BLaER1 treated with 17β-estradiol and CSF1 and Interleukin-3, amounts not matched to agents 10 nM and 100 nM (cell line): Measurements from ENCODE around the gene TMCO1.

Experiments
- H3K27ac ChIP-seq, 11 experiments: shearing (Covaris generic); formaldehyde crosslinking; 2 replicates each; pipeline ENCODE4 v1.8.1; 2022
- H3K27me3 ChIP-seq, 11 experiments: shearing (Covaris generic); formaldehyde crosslinking; 2 replicates each; pipeline ENCODE4 v1.8.1; 2022
- H3K36me3 ChIP-seq, 11 experiments: shearing (Covaris generic); formaldehyde crosslinking; 2 replicates each; pipeline ENCODE4 v1.8.1; 2022
- H3K4me1 ChIP-seq, 10 experiments: shearing (Covaris generic); formaldehyde crosslinking; 2 replicates each; pipeline ENCODE4 v1.8.1; 2022
- H3K4me2 ChIP-seq, 11 experiments: shearing (Covaris generic); formaldehyde crosslinking; 2 replicates each; pipeline ENCODE4 v1.8.1; 2022
- H3K4me3 ChIP-seq, 10 experiments: shearing (Covaris generic); formaldehyde crosslinking; 2 replicates each; pipeline ENCODE4 v1.8.1; 2022
- H3K9ac ChIP-seq, 11 experiments: shearing (Covaris generic); formaldehyde crosslinking; 2 replicates each; pipeline ENCODE4 v1.8.1; 2022
- H3K9me3 ChIP-seq, 11 experiments: shearing (Covaris generic); formaldehyde crosslinking; replicated peaks in 1 of 11; 2 replicates each; pipeline ENCODE4 v1.8.1; 2022
- H4K20me1 ChIP-seq, 11 experiments: shearing (Covaris generic); formaldehyde crosslinking; 2 replicates each; pipeline ENCODE4 v1.8.1; 2022
- Cebpa-rat ChIP-seq, 11 experiments: shearing (Covaris generic); IDR thresholded peaks; 2 replicates each; pipeline ENCODE4 v1.8.1; 2022

The TMCO1 gene

GRCh38 chr1:165698761-165699052 lies 70.0 kb downstream of the TMCO1 start:
- Histone ChIP-seq H3K36me3 (peaks cover 9 to 19% (median 13%) of the 10 kb centered on the region in 11 experiments), H3K4me2 (peak overlapping the region; percentile 70 to 92 (median 83)), H3K27me3 (no peaks in the 10 kb centered on the region), H3K9ac (peak overlapping the region; percentile 84 to 97 (median 93); a peak in 21 of 22 replicates), H3K9me3 (peaks cover 0 to 11% (median 9%) of the 10 kb centered on the region in 11 experiments; a peak in 12 of 22 replicates), H4K20me1 (peaks cover 0 to 32% (median 17%) of the 10 kb centered on the region in 11 experiments; a peak in 15 of 22 replicates), H3K27ac (peak overlapping the region in 10 of 11 experiments; percentile 84 to 96 (median 95); a peak in 19 of 22 replicates), H3K4me3 (peak overlapping the region; percentile 68 to 84 (median 77)), H3K4me1 (peaks cover 25 to 50% (median 41%) of the 10 kb centered on the region in 10 experiments)
- no peak for TF ChIP-seq Cebpa-rat (IDR thresholded peaks at IDR 0.05)

DNA sequence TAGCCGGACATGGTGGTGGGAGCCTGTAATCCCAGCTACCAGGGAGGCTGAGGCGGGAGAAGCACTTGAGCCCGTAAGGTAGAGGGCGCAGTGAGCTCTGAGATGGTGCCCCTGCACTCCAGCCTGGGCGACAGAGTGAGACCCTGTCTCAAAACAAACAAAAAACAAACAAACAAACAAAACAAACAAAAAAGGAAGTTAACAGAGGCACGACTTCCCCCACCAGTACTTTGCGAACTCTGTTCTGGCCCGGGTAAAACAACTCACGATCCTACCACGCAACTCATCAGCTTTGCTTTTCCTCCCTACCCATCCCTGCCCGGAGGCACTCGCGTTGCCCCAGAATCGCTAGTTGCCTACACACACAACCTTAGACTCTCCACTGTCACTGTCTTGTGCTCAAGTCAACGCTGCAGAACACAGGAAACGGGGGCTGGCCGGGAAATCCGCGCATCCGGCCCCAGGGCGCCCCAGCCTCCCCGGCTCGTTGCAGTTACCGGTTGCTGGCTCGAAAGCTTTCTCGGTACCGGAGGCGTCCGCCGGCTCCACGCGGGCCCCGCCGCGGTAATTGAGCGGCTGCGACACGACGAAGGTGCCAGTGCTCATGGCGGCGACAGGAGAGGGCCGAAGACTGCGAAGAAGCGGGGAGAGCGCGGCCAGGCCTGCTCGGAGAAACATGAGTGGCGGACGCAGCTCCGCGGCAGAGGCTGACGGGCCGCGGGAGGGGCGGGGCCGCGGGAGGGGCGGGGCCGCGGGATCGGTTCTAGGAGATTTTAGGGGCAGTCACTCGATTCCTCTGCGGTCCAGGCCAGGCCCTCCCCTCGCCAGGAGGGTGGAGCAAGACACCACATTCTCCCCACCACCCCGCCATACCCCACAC lies 70.5 kb downstream of the TMCO1 start, which contains the start of gene ALDH9A1:
Gene ALDH9A1 (minus strand): TSS at position 682 of the 880 bp plus-strand sequence. CDS start 4 bp downstream, at position 678.
- Histone ChIP-seq H3K27ac (peak within 1 kb of the TSS; percentile 81 to 96 (median 95)), H3K4me3 (peak within 1 kb of the TSS; percentile 68 to 84 (median 77)), H3K36me3 (peaks cover 9 to 19% (median 13%) of the 10 kb centered on the region in 11 experiments), H3K27me3 (no peaks in the 10 kb centered on the region), H4K20me1 (peaks cover 0 to 32% (median 17%) of the 10 kb centered on the region in 11 experiments; a peak in 15 of 22 replicates), H3K4me2 (peak within 1 kb of the TSS; percentile 70 to 92 (median 85)), H3K9me3 (peaks cover 0 to 11% (median 9%) of the 10 kb centered on the region in 11 experiments; a peak in 12 of 22 replicates), H3K9ac (peak within 1 kb of the TSS; percentile 84 to 97 (median 93)), H3K4me1 (peaks cover 25 to 50% (median 41%) of the 10 kb centered on the region in 10 experiments)
- TF ChIP-seq Cebpa-rat (IDR thresholded peaks at IDR 0.05): no peak

DNA sequence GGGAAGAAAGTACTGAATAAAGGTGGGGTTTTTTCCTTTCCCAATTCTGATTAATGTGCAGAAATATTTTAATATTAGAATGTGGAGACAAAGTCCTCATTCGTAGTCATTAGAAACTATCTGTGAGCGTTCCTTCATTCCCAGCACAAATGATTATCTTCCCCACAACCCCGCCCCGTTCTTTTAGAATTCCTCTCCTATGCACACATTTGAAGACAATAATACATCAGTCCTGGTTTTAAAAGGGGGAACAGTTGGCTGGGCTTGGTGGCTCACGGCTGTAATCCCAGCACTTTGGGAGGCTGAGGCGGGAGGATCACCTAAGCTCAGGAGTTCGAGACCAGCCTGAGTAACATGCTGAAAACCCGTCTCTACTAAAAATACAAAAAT lies 71.2 kb downstream of the TMCO1 start:
- TF ChIP-seq Cebpa-rat (IDR thresholded peaks at IDR 0.05): no peak
- no peaks in the 10 kb centered on the region for H3K27me3 ChIP-seq
- peaks cover 0 to 11% (median 9%) of the 10 kb centered on the region in 11 experiments; a peak in 12 of 22 replicates for H3K9me3 ChIP-seq
- H3K36me3 ChIP-seq: peaks cover 9 to 19% (median 13%) of the 10 kb centered on the region in 11 experiments
- H3K4me3 ChIP-seq: peak overlapping the region; percentile 68 to 84 (median 77)
- H4K20me1 ChIP-seq: peaks cover 0 to 32% (median 17%) of the 10 kb centered on the region in 11 experiments; a peak in 15 of 22 replicates
- peak overlapping the region; percentile 70 to 92 (median 78) for H3K4me2 ChIP-seq
- peak overlapping the region; percentile 81 to 96 (median 95) for H3K27ac ChIP-seq
- peaks cover 25 to 48% (median 41%) of the 10 kb centered on the region in 10 experiments for H3K4me1 ChIP-seq
- H3K9ac ChIP-seq: peak overlapping the region; percentile 84 to 97 (median 93)

DNA sequence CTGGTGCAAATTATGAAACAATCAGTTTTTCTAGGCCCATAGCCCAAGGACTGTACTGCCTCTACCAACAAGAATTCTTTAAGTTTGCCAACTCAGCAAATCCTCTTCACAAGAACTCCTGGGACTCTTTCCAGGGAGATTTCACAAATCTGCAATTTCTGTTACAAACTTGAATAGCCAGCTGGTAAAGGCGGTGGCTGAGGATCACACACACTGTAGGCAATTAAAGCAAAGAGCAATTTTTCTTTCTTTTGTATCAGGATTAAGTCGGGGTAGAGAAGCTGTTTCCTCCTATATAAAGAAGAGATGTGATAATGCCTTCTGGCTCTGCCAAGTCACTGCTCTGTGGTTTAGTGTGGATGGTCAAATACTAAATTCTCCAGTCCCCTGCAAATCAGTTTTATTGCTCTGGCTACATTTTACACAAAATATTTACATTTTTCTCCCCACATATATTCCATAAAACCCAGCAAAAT lies 72.0 kb downstream of the TMCO1 start:
- peak overlapping the region in 8 of 11 experiments; percentile 11 to 96 (median 92); a peak in 9 of 22 replicates for H3K27ac ChIP-seq
- no peaks in the 10 kb centered on the region for H3K27me3 ChIP-seq
- H3K9ac ChIP-seq: peak overlapping the region in 10 of 11 experiments; percentile 16 to 97 (median 91); a peak in 16 of 22 replicates
- H3K4me1 ChIP-seq: peaks cover 25 to 40% (median 33%) of the 10 kb centered on the region in 10 experiments
- H3K9me3 ChIP-seq: peaks cover 0 to 11% (median 9%) of the 10 kb centered on the region in 11 experiments; a peak in 12 of 22 replicates
- peak overlapping the region; percentile 70 to 92 (median 78) for H3K4me2 ChIP-seq
- H4K20me1 ChIP-seq: peaks cover 0 to 34% (median 22%) of the 10 kb centered on the region in 11 experiments; a peak in 15 of 22 replicates
- no peak for TF ChIP-seq Cebpa-rat (IDR thresholded peaks at IDR 0.05)
- H3K36me3 ChIP-seq: peaks cover 9 to 21% (median 13%) of the 10 kb centered on the region in 11 experiments
- peak overlapping the region; percentile 68 to 84 (median 77); a peak in 19 of 20 replicates for H3K4me3 ChIP-seq

DNA sequence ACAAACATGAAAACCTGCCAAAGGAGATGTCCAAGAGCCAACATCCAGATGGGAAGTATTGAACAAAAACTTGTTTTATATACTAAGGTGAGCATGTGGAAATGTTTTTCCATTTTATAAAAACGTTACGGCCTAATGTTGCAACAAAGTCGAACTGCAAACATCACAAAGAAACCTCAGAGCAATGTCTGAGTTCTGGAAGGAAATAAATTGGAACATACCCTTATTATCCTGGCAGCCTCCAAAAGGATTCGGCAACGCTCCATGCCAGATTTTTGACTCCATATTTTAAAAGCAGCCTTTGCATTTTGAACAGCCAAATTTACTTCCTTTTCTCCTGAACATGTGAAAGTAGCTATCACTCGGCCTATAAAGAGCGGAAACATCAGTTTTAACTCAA lies 73.6 kb downstream of the TMCO1 start:
- no peak overlapping the region for H3K4me3 ChIP-seq
- peaks cover 0 to 47% (median 29%) of the 10 kb centered on the region in 11 experiments; a peak in 15 of 22 replicates for H4K20me1 ChIP-seq
- no peak for TF ChIP-seq Cebpa-rat (IDR thresholded peaks at IDR 0.05)
- peaks cover 25 to 36% (median 30%) of the 10 kb centered on the region in 10 experiments for H3K4me1 ChIP-seq
- no peaks in the 10 kb centered on the region for H3K27me3 ChIP-seq
- no peak overlapping the region for H3K9ac ChIP-seq
- H3K27ac ChIP-seq: no peak overlapping the region
- H3K36me3 ChIP-seq: peaks cover 11 to 37% (median 25%) of the 10 kb centered on the region in 11 experiments
- H3K9me3 ChIP-seq: peaks cover 0 to 11% (median 9%) of the 10 kb centered on the region in 11 experiments; a peak in 12 of 22 replicates
- peak overlapping the region in 1 of 11 experiments; percentile 92; a peak in 1 of 22 replicates for H3K4me2 ChIP-seq

GRCh38 chr1:165688046-165688445 lies 80.6 kb downstream of the TMCO1 start:
- Histone ChIP-seq H3K9ac (no peak overlapping the region), H3K4me3 (no peak overlapping the region), H4K20me1 (peaks cover 0 to 62% (median 18%) of the 10 kb centered on the region in 11 experiments; a peak in 15 of 22 replicates), H3K4me2 (no peak overlapping the region), H3K27me3 (no peaks in the 10 kb centered on the region), H3K4me1 (peaks cover 0 to 19% (median 8%) of the 10 kb centered on the region in 10 experiments; a peak in 10 of 20 replicates), H3K36me3 (peaks cover 31 to 88% (median 78%) of the 10 kb centered on the region in 11 experiments), H3K9me3 (peaks cover 8 to 26% (median 16%) of the 10 kb centered on the region in 11 experiments; a peak in 20 of 22 replicates), H3K27ac (no peak overlapping the region)
- TF ChIP-seq Cebpa-rat (IDR thresholded peaks at IDR 0.05): no peak

DNA sequence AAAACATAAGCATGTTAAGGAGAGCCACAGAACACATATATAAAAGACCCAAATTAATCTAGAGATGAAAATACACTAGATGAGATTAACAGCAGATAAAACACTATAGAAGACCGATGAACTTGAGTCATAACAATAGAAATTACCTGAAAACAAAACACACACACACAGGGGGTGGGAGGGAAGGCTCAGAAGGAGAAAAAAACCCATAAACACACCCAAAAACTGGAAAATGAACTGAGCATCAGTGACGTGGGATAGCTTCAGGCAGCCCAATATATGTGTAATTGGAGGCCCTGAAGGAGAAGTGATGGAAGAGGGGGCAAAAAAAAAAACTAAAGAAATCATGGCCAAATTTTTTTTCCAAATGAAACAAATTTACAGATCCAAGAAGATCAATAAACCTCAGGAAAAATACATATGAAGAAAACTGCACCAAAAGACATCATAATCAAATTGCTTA lies 81.7 kb downstream of the TMCO1 start:
- Histone ChIP-seq H3K4me2 (peak overlapping the region in 3 of 11 experiments; percentile 10 to 73 (median 71); a peak in 4 of 22 replicates), H3K27me3 (no peaks in the 10 kb centered on the region), H3K9ac (no peak overlapping the region), H3K4me3 (no peak overlapping the region), H3K4me1 (peaks cover 0 to 19% (median 8%) of the 10 kb centered on the region in 10 experiments; a peak in 10 of 20 replicates), H4K20me1 (peaks cover 0 to 62% (median 18%) of the 10 kb centered on the region in 11 experiments; a peak in 15 of 22 replicates), H3K9me3 (peaks cover 8 to 30% (median 19%) of the 10 kb centered on the region in 11 experiments; a peak in 20 of 22 replicates), H3K36me3 (peaks cover 41 to 99% (median 89%) of the 10 kb centered on the region in 11 experiments), H3K27ac (no peak overlapping the region; a peak in 1 of 22 replicates)
- no peak for TF ChIP-seq Cebpa-rat (IDR thresholded peaks at IDR 0.05)
